GM19035 (cell line): ENCODE measurements around the gene CCDC112.
A peak's percentile ranks its signal among the peaks of the same experiment; 100 is the strongest.

Source experiments
- ATAC-seq: cut with Tn5 transposase; IDR thresholded peaks from one replicate; pipeline ENCODE4 v1.9.1; 2021; ENCODE audit not compliant: unreplicated experiment

Gene CCDC112

GRCh38 chr5:115296124-115297022, at the start of gene CCDC112:
Gene CCDC112 (minus strand): TSS chr5:115296654. CDS start chr5:115296543, 111 bp downstream.
- ATAC-seq = peak; percentile 83

GRCh38 chr5:115345344-115345743, 48.9 kb upstream of the CCDC112 start:
- ATAC-seq = no peak

- no peak for ATAC-seq
Observed at GRCh38 chr5:115343855-115344254, 47.4 kb upstream of the CCDC112 start.

GRCh38 chr5:115342590-115343377, 46.3 kb upstream of the CCDC112 start:
- no peak for ATAC-seq

GRCh38 chr5:115341745-115342144, 45.3 kb upstream of the CCDC112 start:
- no peak for ATAC-seq

GRCh38 chr5:115338851-115339250, 42.4 kb upstream of the CCDC112 start:
- no peak for ATAC-seq

- ATAC-seq = no peak
Observed at GRCh38 chr5:115337882-115338281, 41.4 kb upstream of the CCDC112 start.

- no peak for ATAC-seq
Observed at GRCh38 chr5:115336964-115337363, 40.5 kb upstream of the CCDC112 start.

- no peak for ATAC-seq
Observed at GRCh38 chr5:115336201-115336720, 39.8 kb upstream of the CCDC112 start.

GRCh38 chr5:115335301-115335700, 38.8 kb upstream of the CCDC112 start:
- no peak for ATAC-seq

- ATAC-seq = no peak
Observed at GRCh38 chr5:115333164-115333563, 36.7 kb upstream of the CCDC112 start.

- no peak for ATAC-seq
Observed at GRCh38 chr5:115330830-115331229, 34.4 kb upstream of the CCDC112 start.

- ATAC-seq = no peak
Observed at GRCh38 chr5:115329475-115329874, 33.0 kb upstream of the CCDC112 start.

GRCh38 chr5:115328617-115329274, 32.3 kb upstream of the CCDC112 start:
- ATAC-seq = peak; percentile 58

- no peak for ATAC-seq
Observed at GRCh38 chr5:115325296-115325959, 29.0 kb upstream of the CCDC112 start.

- ATAC-seq = no peak
Observed at GRCh38 chr5:115324021-115324420, 27.6 kb upstream of the CCDC112 start.

GRCh38 chr5:115322729-115323128, 26.3 kb upstream of the CCDC112 start:
- no peak for ATAC-seq

- no peak for ATAC-seq
Observed at GRCh38 chr5:115321309-115321708, 24.9 kb upstream of the CCDC112 start.

- no peak for ATAC-seq
Observed at GRCh38 chr5:115320515-115320914, 24.1 kb upstream of the CCDC112 start.

- ATAC-seq = no peak
Observed at GRCh38 chr5:115320006-115320405, 23.6 kb upstream of the CCDC112 start.

GRCh38 chr5:115319007-115319406, 22.6 kb upstream of the CCDC112 start:
- no peak for ATAC-seq
